ENCODE results near the gene LIMS2.

LIMS2 gene

DNA sequence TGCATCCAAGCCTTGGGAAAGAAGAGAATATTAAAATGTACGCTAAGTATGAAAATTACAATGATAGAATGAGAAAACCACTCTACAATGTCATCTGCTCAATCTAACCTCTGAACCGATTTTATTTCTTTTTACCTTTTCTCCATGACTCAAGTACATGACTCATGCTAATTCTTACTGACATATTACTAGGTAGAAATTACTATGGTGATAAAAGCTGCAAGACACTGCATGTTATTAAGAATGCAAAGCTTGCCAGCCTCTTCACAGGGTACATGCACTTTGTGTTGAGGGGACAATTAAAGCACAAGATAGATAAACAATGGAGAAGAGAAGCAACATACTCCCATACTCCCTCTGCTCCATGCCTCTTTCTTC is 46.6 kb upstream of the LIMS2 start (continued):
- TF ChIP-seq CSDC2 (CRISPR knock-in tag; IDR thresholded peaks at IDR 0.05), result no peak
- no peak for TF ChIP-seq ISL1 (CRISPR knock-in tag; IDR thresholded peaks at IDR 0.05)
- no peak for TF ChIP-seq ZFP3 (CRISPR knock-in tag; IDR thresholded peaks at IDR 0.05)
- no peak for TF ChIP-seq ZNF8 (CRISPR knock-in tag; IDR thresholded peaks at IDR 0.05)

DNA sequence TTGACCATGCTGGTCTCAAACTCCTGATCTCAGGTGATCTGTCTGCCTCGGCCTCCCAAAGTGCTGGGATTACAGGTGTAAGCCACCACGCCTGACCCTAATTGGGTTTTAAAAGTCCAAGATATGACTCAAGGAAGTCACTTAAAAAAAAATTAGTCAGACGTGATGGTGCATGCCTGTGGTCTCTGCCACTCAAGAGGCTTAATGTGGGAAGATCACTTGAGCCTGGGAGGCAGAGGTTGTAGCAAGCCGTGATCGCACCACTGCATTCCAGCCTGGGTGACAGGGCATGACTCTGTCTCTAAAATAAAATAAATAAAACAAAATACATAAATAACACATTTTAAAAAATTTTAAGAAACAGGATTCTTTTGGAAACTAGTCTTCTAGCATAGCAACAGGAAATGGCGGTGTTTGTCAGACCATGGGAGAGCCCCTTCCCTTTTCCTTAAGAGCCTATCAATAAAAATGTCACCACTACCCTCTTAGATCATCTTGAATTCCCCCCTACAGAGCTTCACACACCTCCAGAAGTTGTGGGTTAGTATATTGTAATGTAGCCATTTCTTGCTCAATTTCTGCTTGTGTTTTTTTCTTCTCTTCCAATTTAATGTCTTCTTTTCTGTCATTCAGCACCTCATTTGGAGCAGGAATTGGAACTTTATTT is 46.1 kb upstream of the LIMS2 start:
- no peak for ATAC-seq
- TF ChIP-seq, protein P1, sequence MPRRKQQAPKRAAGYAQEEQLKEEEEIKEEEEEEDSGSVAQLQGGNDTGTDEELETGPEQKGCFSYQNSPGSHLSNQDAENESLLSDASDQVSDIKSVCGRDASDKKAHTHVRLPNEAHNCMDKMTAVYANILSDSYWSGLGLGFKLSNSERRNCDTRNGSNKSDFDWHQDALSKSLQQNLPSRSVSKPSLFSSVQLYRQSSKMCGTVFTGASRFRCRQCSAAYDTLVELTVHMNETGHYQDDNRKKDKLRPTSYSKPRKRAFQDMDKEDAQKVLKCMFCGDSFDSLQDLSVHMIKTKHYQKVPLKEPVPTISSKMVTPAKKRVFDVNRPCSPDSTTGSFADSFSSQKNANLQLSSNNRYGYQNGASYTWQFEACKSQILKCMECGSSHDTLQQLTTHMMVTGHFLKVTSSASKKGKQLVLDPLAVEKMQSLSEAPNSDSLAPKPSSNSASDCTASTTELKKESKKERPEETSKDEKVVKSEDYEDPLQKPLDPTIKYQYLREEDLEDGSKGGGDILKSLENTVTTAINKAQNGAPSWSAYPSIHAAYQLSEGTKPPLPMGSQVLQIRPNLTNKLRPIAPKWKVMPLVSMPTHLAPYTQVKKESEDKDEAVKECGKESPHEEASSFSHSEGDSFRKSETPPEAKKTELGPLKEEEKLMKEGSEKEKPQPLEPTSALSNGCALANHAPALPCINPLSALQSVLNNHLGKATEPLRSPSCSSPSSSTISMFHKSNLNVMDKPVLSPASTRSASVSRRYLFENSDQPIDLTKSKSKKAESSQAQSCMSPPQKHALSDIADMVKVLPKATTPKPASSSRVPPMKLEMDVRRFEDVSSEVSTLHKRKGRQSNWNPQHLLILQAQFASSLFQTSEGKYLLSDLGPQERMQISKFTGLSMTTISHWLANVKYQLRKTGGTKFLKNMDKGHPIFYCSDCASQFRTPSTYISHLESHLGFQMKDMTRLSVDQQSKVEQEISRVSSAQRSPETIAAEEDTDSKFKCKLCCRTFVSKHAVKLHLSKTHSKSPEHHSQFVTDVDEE (CRISPR knock-in tag; IDR thresholded peaks at IDR 0.05), result no peak
- TF ChIP-seq ZNF565 (CRISPR knock-in tag; conservative IDR thresholded peaks at IDR 0.05; ENCODE audit: low read depth) (no peak), OSR1 (CRISPR knock-in tag; IDR thresholded peaks at IDR 0.05) (no peak), GLIS3 (CRISPR knock-in tag; IDR thresholded peaks at IDR 0.05) (no peak), ZNF8 (CRISPR knock-in tag; IDR thresholded peaks at IDR 0.05) (no peak), BACH2 (CRISPR knock-in tag; IDR thresholded peaks at IDR 0.05; ENCODE audit: borderline replicate concordance) (no peak)
- TF ChIP-seq, protein P2, sequence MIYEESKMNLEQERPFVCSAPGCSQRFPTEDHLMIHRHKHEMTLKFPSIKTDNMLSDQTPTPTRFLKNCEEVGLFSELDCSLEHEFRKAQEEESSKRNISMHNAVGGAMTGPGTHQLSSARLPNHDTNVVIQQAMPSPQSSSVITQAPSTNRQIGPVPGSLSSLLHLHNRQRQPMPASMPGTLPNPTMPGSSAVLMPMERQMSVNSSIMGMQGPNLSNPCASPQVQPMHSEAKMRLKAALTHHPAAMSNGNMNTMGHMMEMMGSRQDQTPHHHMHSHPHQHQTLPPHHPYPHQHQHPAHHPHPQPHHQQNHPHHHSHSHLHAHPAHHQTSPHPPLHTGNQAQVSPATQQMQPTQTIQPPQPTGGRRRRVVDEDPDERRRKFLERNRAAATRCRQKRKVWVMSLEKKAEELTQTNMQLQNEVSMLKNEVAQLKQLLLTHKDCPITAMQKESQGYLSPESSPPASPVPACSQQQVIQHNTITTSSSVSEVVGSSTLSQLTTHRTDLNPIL (CRISPR knock-in tag; IDR thresholded peaks at IDR 0.05; ENCODE audit: low read depth), result no peak

DNA sequence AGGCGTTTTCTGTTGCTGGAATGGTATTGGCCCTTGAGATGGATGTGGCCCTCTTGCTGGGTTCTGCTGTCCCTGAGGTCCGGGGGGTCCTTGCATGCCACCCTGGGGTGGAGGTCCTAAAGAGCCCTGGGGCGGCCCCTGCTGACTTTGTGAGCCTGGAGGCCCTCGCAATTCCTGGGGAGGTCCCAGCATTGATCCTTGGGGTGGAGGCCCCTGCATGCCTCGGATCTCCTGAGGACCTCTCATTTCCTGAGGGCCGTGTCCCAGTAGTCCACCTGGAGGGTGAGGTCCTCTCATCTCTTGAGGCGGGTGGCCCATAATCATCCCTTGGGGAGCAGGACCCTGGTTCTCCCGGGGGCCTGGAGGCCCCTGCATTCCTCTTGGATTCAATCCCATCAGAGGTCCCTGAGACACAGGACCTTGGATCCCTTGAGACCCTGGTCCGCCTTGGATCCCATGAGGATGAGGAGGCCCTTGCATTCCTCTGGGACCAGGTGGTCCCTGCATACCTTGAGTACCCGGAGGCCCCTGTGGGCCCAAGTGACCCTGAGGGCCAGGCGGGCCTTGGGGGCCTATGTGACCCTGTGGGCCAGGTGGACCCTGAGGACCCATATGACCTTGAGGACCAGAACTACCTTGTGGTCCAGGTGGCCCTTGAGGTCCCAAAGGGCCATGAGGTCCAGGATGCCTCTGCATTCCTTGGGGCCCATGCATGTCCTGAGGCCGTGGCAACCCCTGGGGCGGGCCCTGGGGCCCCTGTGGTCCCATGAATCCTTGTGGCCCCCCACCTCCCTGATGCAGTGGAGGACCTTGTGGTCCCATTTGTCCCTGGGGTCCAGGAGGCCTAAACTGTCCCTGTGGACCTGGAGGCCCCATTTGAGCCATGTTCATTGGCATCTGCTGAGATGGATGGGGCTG is 44.2 kb upstream of the LIMS2 start:
- no peak for ATAC-seq
- no peak for TF ChIP-seq ZFP3 (CRISPR knock-in tag; IDR thresholded peaks at IDR 0.05)
- no peak for TF ChIP-seq ZNF565 (CRISPR knock-in tag; conservative IDR thresholded peaks at IDR 0.05; ENCODE audit: low read depth)
- no peak for TF ChIP-seq ZNF70 (CRISPR knock-in tag; IDR thresholded peaks at IDR 0.05)
- no peak for TF ChIP-seq RARB (CRISPR knock-in tag; IDR thresholded peaks at IDR 0.05)
- TF ChIP-seq GLIS3 (CRISPR knock-in tag; IDR thresholded peaks at IDR 0.05), result no peak
- no peak for TF ChIP-seq TOX (CRISPR knock-in tag; IDR thresholded peaks at IDR 0.05; ENCODE audit: borderline replicate concordance)
- no peak for TF ChIP-seq CSDC2 (CRISPR knock-in tag; IDR thresholded peaks at IDR 0.05)
- TF ChIP-seq, protein P2 (CRISPR knock-in tag; IDR thresholded peaks at IDR 0.05; ENCODE audit: low read depth), result no peak
- TF ChIP-seq, protein P1 (CRISPR knock-in tag; IDR thresholded peaks at IDR 0.05), result no peak
- TF ChIP-seq, protein P3, sequence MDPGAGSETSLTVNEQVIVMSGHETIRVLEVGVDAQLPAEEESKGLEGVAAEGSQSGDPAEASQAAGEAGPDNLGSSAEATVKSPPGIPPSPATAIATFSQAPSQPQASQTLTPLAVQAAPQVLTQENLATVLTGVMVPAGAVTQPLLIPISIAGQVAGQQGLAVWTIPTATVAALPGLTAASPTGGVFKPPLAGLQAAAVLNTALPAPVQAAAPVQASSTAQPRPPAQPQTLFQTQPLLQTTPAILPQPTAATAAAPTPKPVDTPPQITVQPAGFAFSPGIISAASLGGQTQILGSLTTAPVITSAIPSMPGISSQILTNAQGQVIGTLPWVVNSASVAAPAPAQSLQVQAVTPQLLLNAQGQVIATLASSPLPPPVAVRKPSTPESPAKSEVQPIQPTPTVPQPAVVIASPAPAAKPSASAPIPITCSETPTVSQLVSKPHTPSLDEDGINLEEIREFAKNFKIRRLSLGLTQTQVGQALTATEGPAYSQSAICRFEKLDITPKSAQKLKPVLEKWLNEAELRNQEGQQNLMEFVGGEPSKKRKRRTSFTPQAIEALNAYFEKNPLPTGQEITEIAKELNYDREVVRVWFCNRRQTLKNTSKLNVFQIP (CRISPR knock-in tag; IDR thresholded peaks at IDR 0.05; ENCODE audit: borderline replicate concordance, low read depth), result no peak
- TF ChIP-seq, protein P4, sequence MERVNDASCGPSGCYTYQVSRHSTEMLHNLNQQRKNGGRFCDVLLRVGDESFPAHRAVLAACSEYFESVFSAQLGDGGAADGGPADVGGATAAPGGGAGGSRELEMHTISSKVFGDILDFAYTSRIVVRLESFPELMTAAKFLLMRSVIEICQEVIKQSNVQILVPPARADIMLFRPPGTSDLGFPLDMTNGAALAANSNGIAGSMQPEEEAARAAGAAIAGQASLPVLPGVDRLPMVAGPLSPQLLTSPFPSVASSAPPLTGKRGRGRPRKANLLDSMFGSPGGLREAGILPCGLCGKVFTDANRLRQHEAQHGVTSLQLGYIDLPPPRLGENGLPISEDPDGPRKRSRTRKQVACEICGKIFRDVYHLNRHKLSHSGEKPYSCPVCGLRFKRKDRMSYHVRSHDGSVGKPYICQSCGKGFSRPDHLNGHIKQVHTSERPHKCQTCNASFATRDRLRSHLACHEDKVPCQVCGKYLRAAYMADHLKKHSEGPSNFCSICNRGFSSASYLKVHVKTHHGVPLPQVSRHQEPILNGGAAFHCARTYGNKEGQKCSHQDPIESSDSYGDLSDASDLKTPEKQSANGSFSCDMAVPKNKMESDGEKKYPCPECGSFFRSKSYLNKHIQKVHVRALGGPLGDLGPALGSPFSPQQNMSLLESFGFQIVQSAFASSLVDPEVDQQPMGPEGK (CRISPR knock-in tag; IDR thresholded peaks at IDR 0.05; ENCODE audit: borderline replicate concordance), result no peak
